PC-9 (cell line): ENCODE measurements around the gene HDGFL2.

Source experiments
- CTCF ChIP-seq: fragments of 200-600 bp; sonication (generic); conservative IDR thresholded peaks from 2 replicates; pipeline ENCODE4 v1.6.1; 2017; ENCODE audit warnings: mixed run types, antibody characterized with exemption, mild to moderate bottlenecking, moderate library complexity
- EZH2 ChIP-seq: fragments of 200-600 bp; sonication (generic); IDR thresholded peaks from 2 replicates; pipeline ENCODE4 v1.8.0; 2017; ENCODE audit warnings: antibody characterized with exemption, low read depth

GRCh38 chr19:4539693-4540581 is 67.8 kb downstream of the HDGFL2 start, which contains the start of gene LRG1:
- no peak for TF ChIP-seq CTCF
- no peak for TF ChIP-seq EZH2
